AG20443 (cell line): ENCODE data around the gene PHC3.

Experiments used
- DNase-seq: peaks from one replicate; pipeline ENCODE4 v3.0.0; 2012; ENCODE audit warnings: low spot score, mixed read lengths

Gene PHC3

GRCh38 chr3:170043506-170043905, 138.0 kb downstream of the PHC3 start:
- DNase-seq, result no peak

- no peak for DNase-seq
Observed at GRCh38 chr3:170040418-170040817, 141.1 kb downstream of the PHC3 start.

GRCh38 chr3:170038434-170039110, 143.0 kb downstream of the PHC3 start:
- no peak for DNase-seq
